HG03135 (cell line): ENCODE data around the gene CD27.

ENCODE experiments used
- ATAC-seq: cut with Tn5 transposase; IDR thresholded peaks from one replicate; pipeline ENCODE4 v1.9.1; 2021; ENCODE audit warnings: mild to moderate bottlenecking, moderate library complexity; ENCODE audit not compliant: unreplicated experiment

The CD27 gene

DNA sequence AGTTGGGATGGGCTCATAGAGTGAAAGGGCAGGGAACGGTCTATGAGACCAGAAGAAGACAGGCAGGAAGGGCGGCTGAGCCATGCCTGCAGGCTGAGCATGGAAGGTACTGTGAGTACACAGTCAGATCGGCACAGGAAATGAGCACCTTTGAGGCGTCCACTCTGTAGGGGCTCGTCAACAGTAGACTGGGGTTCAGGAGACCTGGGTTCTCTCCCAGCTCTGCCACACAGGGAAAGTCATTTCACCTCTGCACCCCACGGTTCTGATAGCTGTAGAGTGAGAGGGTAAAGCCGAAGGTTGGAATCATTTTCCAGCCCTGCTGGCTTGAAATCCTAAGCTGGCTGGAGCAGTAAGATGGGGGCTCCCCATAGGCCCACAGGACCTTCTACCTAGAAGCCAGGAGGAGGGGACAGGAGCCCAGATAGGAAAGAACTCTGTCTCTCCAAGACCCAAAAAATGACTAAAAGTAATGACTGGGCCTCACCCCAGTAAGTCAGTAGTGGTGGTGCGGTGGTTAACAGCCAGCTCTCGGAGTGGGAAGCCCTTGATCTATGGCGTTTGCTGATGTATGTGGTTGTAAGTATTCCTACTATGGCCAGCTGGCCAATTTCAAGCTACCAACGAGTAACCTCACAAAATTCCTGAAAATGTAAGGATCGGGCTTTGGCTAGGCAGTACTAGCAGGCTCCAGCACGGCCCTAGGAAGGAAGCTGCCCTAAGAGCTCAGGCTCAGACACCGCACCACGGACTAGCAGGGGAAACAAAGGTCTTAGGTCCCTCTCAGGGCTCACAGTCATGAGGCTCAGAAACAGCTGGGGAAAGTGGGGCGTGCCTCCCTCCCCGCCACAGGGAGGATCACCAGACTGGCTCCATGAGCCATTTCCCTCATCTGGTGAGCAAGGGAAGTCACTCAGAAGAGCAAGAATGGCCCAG is 10.3 kb upstream of the CD27 start:
- ATAC-seq, result no peak

GRCh38 chr12:6435961-6436715 is 8.6 kb upstream of the CD27 start:
- ATAC-seq, result no peak

GRCh38 chr12:6437586-6437985 is 7.2 kb upstream of the CD27 start:
- no peak for ATAC-seq

GRCh38 chr12:6438345-6438744 is 6.4 kb upstream of the CD27 start:
- ATAC-seq, result no peak

GRCh38 chr12:6440391-6440790 is 4.4 kb upstream of the CD27 start:
- ATAC-seq, result no peak

DNA sequence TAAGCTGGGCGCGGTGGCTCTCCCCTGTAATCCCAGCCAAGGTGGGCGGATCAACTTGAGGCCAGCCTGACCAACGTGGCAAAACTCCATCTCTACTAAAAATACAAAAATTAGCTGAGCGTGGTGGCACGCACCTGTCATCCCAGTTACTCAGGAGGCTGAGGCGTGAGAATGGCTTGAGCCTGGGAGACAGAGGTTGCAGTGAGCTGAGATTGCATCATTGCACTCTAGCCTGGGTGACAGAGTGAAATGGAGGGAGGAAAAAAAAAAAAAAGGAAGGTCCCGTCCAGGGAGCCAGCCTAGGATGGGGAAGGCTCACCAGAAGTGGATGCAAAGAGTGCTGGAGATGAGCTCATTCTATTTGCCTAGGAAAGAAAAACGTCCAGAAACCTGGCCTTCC is 1.9 kb upstream of the CD27 start:
- no peak for ATAC-seq

DNA sequence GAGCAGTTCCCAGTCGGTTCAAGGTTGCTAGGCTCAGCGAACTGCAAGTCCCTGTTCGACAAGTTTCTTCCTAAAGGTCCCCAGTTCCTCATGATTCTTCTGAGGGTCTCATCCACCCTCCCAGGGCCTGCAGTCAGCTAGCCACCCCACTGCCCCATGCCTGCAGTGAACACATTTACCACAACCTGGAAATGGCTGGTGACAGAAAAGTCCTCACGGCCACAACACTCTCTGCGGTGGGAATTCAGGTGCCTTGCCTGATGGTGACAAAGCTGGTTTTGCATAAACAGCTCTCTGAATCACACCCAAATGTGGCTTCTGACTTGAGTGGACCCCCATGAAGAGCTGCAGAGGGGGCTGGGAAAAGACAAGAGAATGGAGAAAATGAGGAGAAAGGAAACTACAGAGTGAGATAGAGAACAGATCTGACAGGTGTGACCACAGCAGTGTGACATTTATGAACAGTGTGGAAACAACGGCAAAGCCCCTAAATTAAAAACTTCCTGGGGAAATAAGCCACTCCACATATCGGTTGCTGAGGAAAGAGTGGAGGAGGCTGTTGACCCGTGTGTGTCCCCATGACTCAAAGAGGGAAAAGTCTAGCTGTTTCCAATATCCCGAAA is 1.3 kb upstream of the CD27 start:
- ATAC-seq, result peak; percentile 31

- no peak for ATAC-seq
These were observed 724 bp upstream of the CD27 start for GRCh38 chr12:6444031-6444430.

DNA sequence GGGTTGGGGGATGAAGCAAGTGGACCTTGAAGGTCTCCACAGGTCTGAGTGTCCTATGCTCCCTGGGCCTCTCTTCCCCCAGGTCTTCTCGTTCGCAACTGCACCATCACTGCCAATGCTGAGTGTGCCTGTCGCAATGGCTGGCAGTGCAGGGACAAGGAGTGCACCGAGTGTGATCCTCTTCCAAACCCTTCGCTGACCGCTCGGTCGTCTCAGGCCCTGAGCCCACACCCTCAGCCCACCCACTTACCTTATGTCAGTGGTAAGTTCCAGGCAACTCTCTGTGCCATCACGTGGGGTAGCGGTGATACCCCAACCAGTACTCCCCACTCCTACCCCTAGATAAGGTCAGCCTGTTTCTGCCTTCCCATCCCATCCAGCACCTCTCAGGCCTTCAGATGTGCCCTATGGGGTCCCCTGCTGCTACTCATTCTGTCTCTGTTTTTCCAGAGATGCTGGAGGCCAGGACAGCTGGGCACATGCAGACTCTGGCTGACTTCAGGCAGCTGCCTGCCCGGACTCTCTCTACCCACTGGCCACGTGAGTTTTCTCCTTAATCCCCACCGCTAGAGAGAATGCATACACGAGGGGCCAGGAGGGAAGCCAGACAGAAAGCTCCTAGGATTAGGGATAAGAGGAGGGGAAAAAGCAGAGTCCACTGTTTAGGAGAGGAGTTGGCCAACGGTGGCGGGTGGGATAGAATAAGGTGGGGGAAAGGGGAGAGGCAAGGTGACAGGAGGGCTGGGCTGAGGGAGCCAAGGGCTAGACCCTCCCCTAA is 5.5 kb downstream of the CD27 start:
- ATAC-seq, result no peak

GRCh38 chr12:6450869-6451347 is 6.2 kb downstream of the CD27 start:
- ATAC-seq, result no peak

DNA sequence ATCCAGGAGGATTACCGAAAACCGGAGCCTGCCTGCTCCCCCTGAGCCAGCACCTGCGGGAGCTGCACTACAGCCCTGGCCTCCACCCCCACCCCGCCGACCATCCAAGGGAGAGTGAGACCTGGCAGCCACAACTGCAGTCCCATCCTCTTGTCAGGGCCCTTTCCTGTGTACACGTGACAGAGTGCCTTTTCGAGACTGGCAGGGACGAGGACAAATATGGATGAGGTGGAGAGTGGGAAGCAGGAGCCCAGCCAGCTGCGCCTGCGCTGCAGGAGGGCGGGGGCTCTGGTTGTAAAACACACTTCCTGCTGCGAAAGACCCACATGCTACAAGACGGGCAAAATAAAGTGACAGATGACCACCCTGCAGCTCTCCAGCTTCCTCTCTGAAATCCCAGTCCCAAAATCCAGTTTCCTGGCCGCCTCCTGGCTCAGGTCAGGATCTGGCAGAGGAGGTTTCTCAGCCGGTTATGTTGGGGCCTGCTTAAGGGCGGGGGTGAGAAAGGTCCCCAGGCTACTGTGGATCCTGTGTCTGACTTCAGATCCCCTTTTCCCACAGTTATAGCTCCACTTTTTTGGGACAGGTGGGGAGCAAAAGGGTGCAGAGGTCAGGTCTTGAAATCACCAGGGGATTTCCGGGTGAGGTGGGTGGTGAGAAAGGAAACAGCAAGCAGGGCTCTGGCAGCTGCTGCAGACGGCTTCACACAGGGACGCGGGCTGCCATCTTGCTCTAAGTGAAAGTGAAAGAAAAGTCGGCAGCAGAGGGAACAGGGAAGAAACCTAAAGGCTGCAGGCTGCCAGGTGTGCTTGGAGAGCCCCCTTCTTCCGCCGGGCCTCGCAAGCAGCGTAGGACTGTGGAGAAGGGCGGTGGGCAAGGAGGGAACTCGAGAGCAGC is 6.8 kb downstream of the CD27 start, which contains the start of gene TAPBPL:
Gene TAPBPL, plus strand, starts transcription at position 695 of the 897 bp plus-strand sequence. CDS start 207 bp downstream, outside the sequence.
- peak; percentile 70 for ATAC-seq

- peak; percentile 18 for ATAC-seq
These were observed 7.6 kb downstream of the CD27 start for GRCh38 chr12:6452245-6452943.

GRCh38 chr12:6452944-6453630 is 8.3 kb downstream of the CD27 start:
- ATAC-seq, result no peak

GRCh38 chr12:6457220-6457945 is 12.6 kb downstream of the CD27 start:
- no peak for ATAC-seq

GRCh38 chr12:6458281-6459003 is 13.7 kb downstream of the CD27 start:
- no peak for ATAC-seq

DNA sequence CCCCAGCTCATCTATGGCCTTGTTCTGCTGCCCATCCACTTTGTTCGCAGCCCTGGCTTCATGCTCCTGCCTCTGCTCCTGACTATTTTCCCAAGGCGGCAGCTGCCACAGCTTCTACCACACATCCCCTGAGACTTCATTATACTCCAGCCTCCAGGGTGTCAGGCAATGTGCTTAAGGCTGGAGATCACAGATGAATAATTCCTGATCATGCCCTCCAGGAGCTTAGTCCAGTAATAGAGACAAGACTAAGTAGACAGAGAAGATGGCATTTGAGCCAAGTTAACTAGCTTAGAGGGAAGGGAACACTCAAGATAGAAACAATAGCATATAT is 14.2 kb downstream of the CD27 start:
- ATAC-seq, result no peak

DNA sequence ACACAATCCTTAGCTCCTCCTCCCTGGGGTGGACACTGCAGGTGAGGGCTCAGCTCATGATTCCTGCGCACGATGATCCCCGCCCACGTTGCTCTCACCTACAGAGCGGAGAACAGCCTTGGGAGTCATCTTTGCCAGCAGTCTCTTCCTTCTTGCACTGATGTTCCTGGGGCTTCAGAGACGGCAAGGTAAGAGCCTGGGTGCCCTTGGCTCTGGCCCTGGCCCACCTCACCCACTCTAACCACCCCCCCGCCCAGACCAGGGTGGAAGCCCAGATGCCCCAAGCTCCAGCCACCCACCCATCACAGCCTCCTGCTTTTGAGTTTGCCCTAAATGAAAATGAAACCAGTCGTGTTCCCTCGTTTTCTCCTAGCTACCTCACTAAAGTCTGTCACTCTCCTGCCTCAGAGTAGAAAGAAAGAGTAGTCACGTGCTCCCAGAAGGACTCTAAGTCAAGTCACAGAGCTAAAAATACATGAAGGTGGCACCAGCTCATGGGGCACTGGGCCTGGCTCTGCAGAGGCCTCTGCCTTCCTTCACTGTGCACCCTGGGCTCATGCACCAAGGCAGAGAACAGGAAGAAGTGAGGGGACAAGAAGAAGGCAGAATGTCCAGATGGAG is 16.1 kb downstream of the CD27 start:
- no peak for ATAC-seq
